Spleen (tissue), 7 donors: ENCODE results near the gene CGNL1.

ENCODE experiments used
- CTCF ChIP-seq, 11 experiments: fragments of 200-600 bp in 7 of 11; fragments of 450-650 bp in 4 of 11; sonication (generic) in 4 of 11; IDR thresholded peaks in 8 of 11; conservative IDR thresholded peaks in 3 of 11; 1 replicate in 7 of 11; 2 replicates in 4 of 11; pipeline versions ENCODE4 v1.4.0 to v1.8.0; 2016 to 2021; ENCODE audit warnings: antibody characterized with exemption in 11 of 11, inconsistent platforms in 4 of 11, mild to moderate bottlenecking in 1 of 11
- POLR2A ChIP-seq, 3 donors: fragments of 450-650 bp; IDR thresholded peaks; one replicate each; pipeline ENCODE4 v1.5.1; 2017; ENCODE audit warnings: antibody characterized with exemption in 3 of 3, mild to moderate bottlenecking in 1 of 3
- donor health status: DM: no; HTN: no; CAD: no; lungs with moderate emphysema.
- donor health status: DM: no; HTN: no; CAD: no.
- donor health status: DM: no; HTN: no; CAD: no.

GRCh38 chr15:57481038-57481705 is 104.9 kb downstream of the CGNL1 start:
- TF ChIP-seq CTCF (IDR thresholded peaks at IDR 0.05 in 8 of 11, conservative IDR thresholded peaks at IDR 0.05 in 3 of 11) (no peak), POLR2A (IDR thresholded peaks at IDR 0.05) (no peak)
